NCI-H146 treated with DMSO at 0.1 percent for 48 hours (cell line): ENCODE measurements around the gene TTI1.

Experiments
- DNase-seq: peaks from one replicate; lab custom pipeline; 2025; ENCODE audit not compliant: unreplicated experiment; lab: John Stamatoyannopoulos, UW

The TTI1 gene

DNA sequence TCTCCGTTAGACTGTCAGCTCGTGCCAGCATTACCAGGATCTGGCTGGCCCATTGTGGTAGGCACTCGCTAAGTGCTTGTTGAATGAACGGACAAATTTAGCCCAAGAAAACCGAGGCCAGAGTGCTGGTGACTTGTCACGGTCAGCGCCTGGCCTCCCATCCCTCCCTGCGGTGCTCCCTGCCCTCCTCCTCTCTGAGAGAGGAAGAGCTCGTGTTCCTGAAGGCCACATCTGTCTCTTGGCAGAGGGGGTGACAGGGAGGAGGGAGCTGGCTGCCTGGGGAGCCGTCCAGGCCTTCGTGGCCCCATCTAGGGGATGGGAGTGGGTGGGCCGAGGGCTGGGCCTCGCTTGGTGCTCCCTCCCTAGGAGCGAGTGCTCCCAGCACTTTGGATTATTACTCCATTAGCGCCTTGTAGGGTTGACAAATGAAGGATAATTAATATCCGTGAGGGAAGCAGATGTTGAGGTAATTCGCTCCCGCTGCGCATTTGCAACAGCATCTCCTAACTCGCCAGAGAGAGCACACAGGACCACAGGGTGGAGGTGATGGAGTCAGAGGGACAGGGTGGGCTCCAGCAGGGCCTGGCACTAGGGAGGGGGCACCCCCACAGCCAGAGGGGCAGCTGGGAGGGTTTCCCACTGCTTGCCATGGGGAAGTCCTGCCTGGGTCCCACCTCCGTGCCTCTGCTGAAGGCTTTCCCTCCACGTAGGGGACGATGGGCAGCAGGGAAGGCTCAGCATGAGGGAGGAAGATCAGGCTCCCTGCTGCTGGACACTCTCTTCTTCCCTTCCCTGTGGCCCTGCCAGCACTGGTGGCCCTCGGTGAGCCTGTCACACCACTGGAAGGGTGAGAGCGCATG, 93.3 kb downstream of the TTI1 start:
- DNase-seq = no peak

DNA sequence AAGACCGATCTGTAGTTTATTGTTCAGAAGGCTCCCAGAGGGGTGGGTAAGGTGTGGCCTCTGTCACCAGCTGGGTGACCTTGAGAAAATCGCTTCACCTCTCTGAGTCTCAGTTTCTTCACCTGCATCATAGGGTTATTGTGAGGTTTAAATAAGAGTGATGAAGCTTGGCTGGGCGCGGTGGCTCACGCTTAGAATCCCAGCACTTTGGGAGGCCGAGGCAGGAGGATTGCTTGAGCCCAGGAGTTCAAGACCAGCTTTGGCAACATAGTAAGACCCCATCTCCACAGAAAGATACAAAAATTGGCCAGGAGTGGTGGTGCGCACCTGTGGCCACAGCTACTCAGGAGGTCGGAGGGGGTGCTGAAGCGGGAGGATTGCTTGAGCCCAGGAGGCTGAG, 94.3 kb downstream of the TTI1 start:
- DNase-seq = no peak

DNA sequence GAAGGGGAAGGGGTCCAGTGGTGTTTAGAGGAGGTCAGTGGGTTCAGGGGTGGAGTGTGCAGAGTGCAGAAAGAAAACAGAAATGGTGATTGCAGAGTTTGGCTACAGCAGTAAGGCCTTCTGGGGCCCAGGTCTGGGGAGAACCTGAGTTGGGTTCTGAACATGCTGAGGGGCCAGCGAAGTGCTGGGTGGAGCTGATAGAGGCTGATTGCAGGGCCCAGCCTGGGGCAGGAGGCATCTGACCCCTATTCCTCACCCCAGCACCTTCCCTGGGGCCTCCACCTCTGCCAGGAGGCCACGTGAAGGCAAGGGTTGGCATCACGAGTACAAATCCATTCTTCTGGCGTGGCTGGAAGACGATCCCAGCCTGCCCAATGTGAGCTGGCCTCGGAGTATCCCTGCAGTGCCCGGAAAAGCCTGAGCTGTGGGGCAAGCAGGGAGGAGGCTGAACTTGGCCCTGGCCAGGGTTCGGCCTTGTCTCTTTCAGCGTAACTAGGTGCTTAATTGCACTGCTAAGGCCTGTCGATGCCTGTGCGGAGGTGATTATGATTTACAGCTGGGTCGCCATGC, 95.0 kb downstream of the TTI1 start:
- DNase-seq = no peak

GRCh38 chr20:37937686-37938085, 95.6 kb downstream of the TTI1 start:
- no peak for DNase-seq

DNA sequence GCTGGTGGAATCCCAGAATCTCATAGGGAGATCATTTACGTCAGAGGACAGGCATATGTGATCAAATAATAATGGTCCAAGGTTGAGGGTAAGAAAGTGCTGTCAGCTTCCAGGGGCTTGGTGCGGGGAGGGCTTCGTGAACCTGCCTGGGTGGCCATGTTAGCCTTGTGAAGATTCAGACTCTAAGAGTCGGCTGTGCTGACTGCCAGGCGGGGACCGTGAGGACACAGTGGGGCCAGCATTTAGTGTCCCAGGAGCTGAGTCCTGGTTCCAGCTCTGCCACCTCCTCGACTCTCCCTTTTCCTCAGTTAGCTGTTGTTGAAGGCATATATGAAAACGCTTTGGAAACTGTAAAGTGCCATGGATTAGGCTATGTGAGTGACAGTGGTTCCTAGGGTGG, 96.8 kb downstream of the TTI1 start:
- DNase-seq = no peak

DNA sequence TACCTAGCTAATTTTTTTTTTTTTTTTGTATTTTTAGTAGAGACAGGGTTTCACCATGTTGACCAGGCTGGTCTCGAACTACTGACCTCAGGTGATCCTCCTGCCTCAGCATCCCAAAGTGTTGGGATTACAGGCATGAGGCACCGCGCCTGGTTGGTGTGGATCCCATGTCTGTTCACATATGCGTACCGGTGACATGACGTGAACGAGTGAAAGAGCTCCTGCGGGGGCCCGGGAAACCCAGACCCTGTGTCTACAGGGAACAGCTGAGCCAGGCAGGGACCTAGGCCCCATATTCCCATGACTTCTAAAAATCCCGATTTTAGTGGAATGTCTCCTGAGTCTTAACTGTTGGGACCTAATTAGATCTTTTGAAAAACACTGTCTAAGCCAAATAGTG, 97.2 kb downstream of the TTI1 start:
- no peak for DNase-seq

GRCh38 chr20:37935435-37935834, 97.8 kb downstream of the TTI1 start:
- DNase-seq = no peak

- no peak for DNase-seq
These were observed 98.5 kb downstream of the TTI1 start for GRCh38 chr20:37934634-37935375.

- DNase-seq = no peak
These were observed 99.2 kb downstream of the TTI1 start for GRCh38 chr20:37933786-37934633.
